K562 (cell line): ENCODE measurements around the gene PNISR. TPM values are rescaled to one million over a fixed set of nuclear protein-coding genes. Genes with fewer than 3 reads are reported as not detected.

Experiments used
- ATAC-seq: fragments of 200-7000 bp; cut with Tn5 transposase; 3 replicates; pipeline ENCODE4 v1.9.1; 2020; ENCODE audit warnings: moderate library complexity
- BruUV-seq: library from RNA; stranded (reverse); fragments of 400-500 nt; replicated peaks from 2 replicates; lab custom pipeline; 2021; lab: Mats Ljungman, UMichigan
- CTCF ChIA-PET: fragments of 300-600 bp; formaldehyde crosslinking; extraction: SDS; loops from one replicate; lab custom pipeline; 2021; ENCODE audit warnings: low intra/inter-chr PET ratio; lab: Yijun Ruan, JAX
- POLR2A ChIA-PET: fragments of 300-600, 350-650 bp; sonication (Branson Sonifier 250); formaldehyde crosslinking; extraction: SDS; loops from one replicate; lab custom pipeline; 2021; ENCODE audit warnings: antibody characterized with exemption, inconsistent platforms; lab: Yijun Ruan, JAX
- DNase-seq, 4 experiments: peaks; one replicate each; pipeline versions ENCODE4 v3.0.0 to v3.0.0-alpha.2; 2011 to 2018; ENCODE audit warnings: low spot score in 3 of 4, mixed read lengths in 3 of 4; ENCODE audit errors: extremely low read depth in 1 of 4
- FAIRE-seq: peaks from 2 replicates; lab custom pipeline; 2011; peaks lifted over from hg19 to GRCh38; lab: Jason Lieb, UNC
- H2AFZ ChIP-seq: 2 replicates; pipeline ENCODE4 v1.6.0; 2011; ENCODE audit warnings: low read depth, low read length, control low read depth, inconsistent platforms
- H3K27ac ChIP-seq: fragments of 200-600 bp; 3 replicates; pipeline ENCODE4 v1.8.0; 2011; ENCODE audit warnings: low read depth, mild to moderate bottlenecking, control low read depth, inconsistent platforms, low read length, moderate library complexity, mixed read lengths; ENCODE audit errors: extremely low read depth
- H3K27me3 ChIP-seq, 2 experiments: fragments of 300-600 bp in 1 of 2; 2 replicates in 1 of 2; 3 replicates in 1 of 2; pipeline versions ENCODE4 v1.6.0 to v1.8.0; 2011; ENCODE audit warnings: inconsistent platforms in 2 of 2, low read length in 2 of 2, mild to moderate bottlenecking in 1 of 2, mixed read lengths in 1 of 2, moderate library complexity in 1 of 2; ENCODE audit not compliant: control insufficient read depth in 2 of 2, insufficient read depth in 2 of 2
- H3K36me3 ChIP-seq: fragments of 300-600 bp; 3 replicates; pipeline ENCODE4 v1.8.0; 2011; ENCODE audit warnings: mild to moderate bottlenecking, low read length, inconsistent platforms; ENCODE audit not compliant: control insufficient read depth, insufficient read depth
- H3K4me1 ChIP-seq, 2 experiments: fragments of 200-600 bp in 1 of 2; replicated peaks in 1 of 2; 2 replicates in 1 of 2; 3 replicates in 1 of 2; pipeline versions ENCODE4 v1.5.1 to v1.8.0; 2011; ENCODE audit warnings: inconsistent platforms in 2 of 2, low read length in 2 of 2, mild to moderate bottlenecking in 1 of 2, mixed read lengths in 1 of 2, moderate library complexity in 1 of 2; ENCODE audit not compliant: control insufficient read depth in 2 of 2, insufficient read depth in 2 of 2
- H3K4me2 ChIP-seq: 2 replicates; pipeline ENCODE4 v1.6.1; 2011; ENCODE audit warnings: low read length, control low read depth, inconsistent platforms, mixed read lengths; ENCODE audit not compliant: insufficient read depth
- H3K4me3 ChIP-seq: fragments of 200-600 bp; sonication (generic), shearing (Covaris generic); 2 replicates; pipeline ENCODE4 v1.5.1; 2016; ENCODE audit warnings: control low read depth, inconsistent platforms
- H3K79me2 ChIP-seq: fragments of 200-600 bp; 3 replicates; pipeline ENCODE4 v1.8.0; 2011; ENCODE audit warnings: low read length, inconsistent platforms; ENCODE audit not compliant: control insufficient read depth, insufficient read depth
- H3K9ac ChIP-seq, 2 experiments: 2 replicates each; pipeline versions ENCODE4 v1.6.0 to v1.6.1; 2011; ENCODE audit warnings: low read depth in 2 of 2, low read length in 2 of 2, control low read depth in 1 of 2, inconsistent platforms in 1 of 2, mild to moderate bottlenecking in 1 of 2, mixed read lengths in 1 of 2; ENCODE audit not compliant: insufficient read depth in 1 of 2
- H3K9me1 ChIP-seq: one replicate; pipeline ENCODE4 v1.6.0; 2011; ENCODE audit warnings: inconsistent platforms, mild to moderate bottlenecking, low read length, moderate library complexity; ENCODE audit not compliant: control insufficient read depth, insufficient read depth
- H3K9me3 ChIP-seq: replicated peaks from 2 replicates; pipeline ENCODE4 v1.5.1; 2011; ENCODE audit warnings: low read depth, low read length, inconsistent platforms; ENCODE audit not compliant: control insufficient read depth, insufficient read depth
- H4K20me1 ChIP-seq: replicated peaks from 2 replicates; pipeline ENCODE4 v1.6.1; 2011; ENCODE audit warnings: low read length, inconsistent platforms, mixed read lengths; ENCODE audit not compliant: control insufficient read depth, insufficient read depth
- POLR2H ChIP-seq: IDR thresholded peaks from 2 replicates; pipeline ENCODE4 v1.6.1; 2016; ENCODE audit warnings: missing genetic modification characterization, low read depth, mild to moderate bottlenecking, control low read depth, missing compliant biosample characterization, moderate library complexity
- WGBS: fragments of 100-300 bp; shearing (Covaris generic); methylation state at CpG from one replicate; pipeline ENCODE4 v1.1.6; 2016; ENCODE audit warnings: low coverage, mixed read lengths; ENCODE audit not compliant: insufficient coverage; ENCODE audit errors: missing lambda C conversion rate; 5-methylcytosine and 5-hydroxymethylcytosine counted together
- in situ Hi-C: fragments of 300-500 bp; cut with MboI; formaldehyde crosslinking; loops from 4 replicates; pipeline ENCODE4 v1.15.0; 2018; ENCODE audit warnings: inconsistent platforms, mixed read lengths
- intact Hi-C: fragments of 100-400 bp; cut with micrococcal nuclease; formaldehyde crosslinking; loops from 2 replicates; pipeline ENCODE4 v1.14.2; 2022
- polyA plus RNA-seq, 8 experiments: library from polyadenylated mRNA; depleted of rRNA in 4 of 8; stranded (reverse) in 5 of 8; unstranded in 3 of 8; fragments of >200 nt; fragmentation: Nextera tagmentation in 2 of 8; fragmentation: Illumina TruSeq in 1 of 8; extraction: Ambion mirVana in 2 of 8; extraction: Trizol in 1 of 8; gene quantifications; 2 replicates each; pipeline versions ENCODE4 v1.2.1 to v1.2.3, GENCODE V29; 2011 to 2014; ENCODE audit warnings: inconsistent platforms in 1 of 8, missing spikeins in 1 of 8
- total RNA-seq, 7 experiments: library from RNA; depleted of rRNA in 6 of 7; stranded (reverse); fragments of >200 nt in 6 of 7; fragmentation: Illumina TruSeq in 2 of 7; extraction: Trizol in 2 of 7; gene quantifications; 2 replicates each; pipeline versions ENCODE4 v1.2.1 to v1.2.3, GENCODE V29; 2011 to 2021; ENCODE audit warnings: low replicate concordance in 1 of 7
- TF ChIP-seq, protein P1 (sequence below): fragments of 450-650 bp; IDR thresholded peaks from 2 replicates; pipeline ENCODE4 v1.6.1; 2017; ENCODE audit warnings: antibody characterized with exemption, mild to moderate bottlenecking

Gene PNISR
- total and polyA plus RNA-seq, 9 of the 15 experiments (the other 6 are each of a cell fraction or from before 2014, with no cell fraction given) = 97.4 to 206 (median 131) TPM

DNA sequence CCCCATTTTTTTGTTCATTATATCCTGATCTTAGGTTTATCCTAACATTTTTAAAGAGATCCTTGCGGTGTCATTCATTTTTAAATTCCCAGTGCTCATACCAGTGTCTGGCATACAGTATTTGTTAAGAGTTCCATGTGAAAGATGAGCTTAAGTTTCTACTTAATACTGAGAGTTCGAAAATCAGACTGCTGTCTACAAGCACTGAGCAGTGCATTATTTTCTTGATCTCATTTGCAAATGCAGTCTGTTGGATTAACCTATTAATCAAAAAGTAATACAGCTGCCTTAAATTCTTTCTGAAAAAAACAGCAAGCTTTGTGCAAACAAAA lies 31.8 kb downstream of the PNISR start:
- no peaks in the 10 kb centered on the region for H3K9me1 ChIP-seq
- no peaks in the 10 kb centered on the region for H3K9me3 ChIP-seq
- no TSS peak for BruUV-seq
- ChIA-PET POLR2A (interaction anchor here (0.6 to 2.1 kb wide), 13 partner anchors 8 to 48 kb away, joined by 3 to 13 read pairs (median 4); partner anchors contain the start of gene PNISR), CTCF (no interaction called here)
- peak in 1 of 4 experiments; percentile 10 for DNase-seq
- no peaks in the 10 kb centered on the region for H3K27me3 ChIP-seq
- peak; percentile 10 for ATAC-seq
- H4K20me1 ChIP-seq = no peaks in the 10 kb centered on the region
- 0% methylated on average over 2 of the region's 2 CpGs for WGBS
- H2AFZ ChIP-seq = peak overlapping the region; percentile 98
- peak overlapping the region; percentile 94 for H3K27ac ChIP-seq
- H3K4me1 ChIP-seq = peaks cover 3 to 4% of the 10 kb centered on the region in 2 experiments; a peak in 3 of 5 replicates
- TF ChIP-seq, protein P1, sequence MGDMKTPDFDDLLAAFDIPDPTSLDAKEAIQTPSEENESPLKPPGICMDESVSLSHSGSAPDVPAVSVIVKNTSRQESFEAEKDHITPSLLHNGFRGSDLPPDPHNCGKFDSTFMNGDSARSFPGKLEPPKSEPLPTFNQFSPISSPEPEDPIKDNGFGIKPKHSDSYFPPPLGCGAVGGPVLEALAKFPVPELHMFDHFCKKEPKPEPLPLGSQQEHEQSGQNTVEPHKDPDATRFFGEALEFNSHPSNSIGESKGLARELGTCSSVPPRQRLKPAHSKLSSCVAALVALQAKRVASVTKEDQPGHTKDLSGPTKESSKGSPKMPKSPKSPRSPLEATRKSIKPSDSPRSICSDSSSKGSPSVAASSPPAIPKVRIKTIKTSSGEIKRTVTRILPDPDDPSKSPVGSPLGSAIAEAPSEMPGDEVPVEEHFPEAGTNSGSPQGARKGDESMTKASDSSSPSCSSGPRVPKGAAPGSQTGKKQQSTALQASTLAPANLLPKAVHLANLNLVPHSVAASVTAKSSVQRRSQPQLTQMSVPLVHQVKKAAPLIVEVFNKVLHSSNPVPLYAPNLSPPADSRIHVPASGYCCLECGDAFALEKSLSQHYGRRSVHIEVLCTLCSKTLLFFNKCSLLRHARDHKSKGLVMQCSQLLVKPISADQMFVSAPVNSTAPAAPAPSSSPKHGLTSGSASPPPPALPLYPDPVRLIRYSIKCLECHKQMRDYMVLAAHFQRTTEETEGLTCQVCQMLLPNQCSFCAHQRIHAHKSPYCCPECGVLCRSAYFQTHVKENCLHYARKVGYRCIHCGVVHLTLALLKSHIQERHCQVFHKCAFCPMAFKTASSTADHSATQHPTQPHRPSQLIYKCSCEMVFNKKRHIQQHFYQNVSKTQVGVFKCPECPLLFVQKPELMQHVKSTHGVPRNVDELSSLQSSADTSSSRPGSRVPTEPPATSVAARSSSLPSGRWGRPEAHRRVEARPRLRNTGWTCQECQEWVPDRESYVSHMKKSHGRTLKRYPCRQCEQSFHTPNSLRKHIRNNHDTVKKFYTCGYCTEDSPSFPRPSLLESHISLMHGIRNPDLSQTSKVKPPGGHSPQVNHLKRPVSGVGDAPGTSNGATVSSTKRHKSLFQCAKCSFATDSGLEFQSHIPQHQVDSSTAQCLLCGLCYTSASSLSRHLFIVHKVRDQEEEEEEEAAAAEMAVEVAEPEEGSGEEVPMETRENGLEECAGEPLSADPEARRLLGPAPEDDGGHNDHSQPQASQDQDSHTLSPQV = 0 out of 2 replicates have a peak, but pooled peaks have one; percentile 23
- no peak for TF ChIP-seq POLR2H
- H3K4me2 ChIP-seq = peak overlapping the region; percentile 77
- peaks cover 13% of the 10 kb centered on the region; the same call in 2 of the 3 replicates for H3K36me3 ChIP-seq
- intact Hi-C loops = loop anchor here (5.0 kb wide), 1 partner anchor 61 kb away; no protein-coding TSS in a partner anchor
- peaks cover 12% of the 10 kb centered on the region; the same call in 2 of the 3 replicates for H3K79me2 ChIP-seq
- H3K4me3 ChIP-seq = peak overlapping the region; percentile 75
- peak; percentile 79 for FAIRE-seq
- in situ Hi-C loops = no loop called here
- peak overlapping the region; percentile 92 to 95 for H3K9ac ChIP-seq
